Measurements from ENCODE around the gene PGM1.

DNA sequence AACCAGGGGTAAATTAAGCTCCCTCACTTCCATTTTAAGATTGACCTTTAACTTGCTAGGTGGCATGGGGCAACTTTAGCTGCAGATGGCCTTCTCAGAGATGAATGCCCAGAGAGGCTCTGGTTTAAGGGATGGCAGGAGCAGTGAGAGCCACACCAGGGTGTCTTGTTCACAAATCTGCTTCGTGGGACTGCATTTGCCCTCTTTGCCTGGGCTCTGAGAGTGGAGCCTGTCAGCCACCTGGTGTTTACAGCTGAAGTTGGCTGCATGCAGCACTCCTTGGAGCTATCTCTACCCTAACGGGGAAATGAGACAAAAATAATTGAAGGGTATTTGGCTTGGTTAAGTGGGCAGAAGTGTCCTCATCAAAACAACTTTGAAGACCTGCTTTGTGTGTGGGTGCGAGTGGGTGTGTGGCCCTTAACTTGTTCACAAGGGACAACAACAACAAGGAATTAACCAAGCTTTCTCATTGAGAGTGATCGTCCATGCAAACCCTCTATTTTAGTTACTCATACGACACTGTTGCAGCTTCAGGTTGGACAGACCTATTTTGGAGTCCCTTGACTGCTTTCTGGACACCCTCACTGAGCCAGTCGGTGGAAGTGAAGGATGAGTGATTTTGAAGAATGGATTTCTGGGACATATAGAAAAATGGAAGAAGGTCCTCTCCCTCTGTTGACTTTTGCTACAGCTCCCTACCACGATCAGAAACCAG lies 29.8 kb downstream of the PGM1 start:
- TF ChIP-seq, protein P1, sequence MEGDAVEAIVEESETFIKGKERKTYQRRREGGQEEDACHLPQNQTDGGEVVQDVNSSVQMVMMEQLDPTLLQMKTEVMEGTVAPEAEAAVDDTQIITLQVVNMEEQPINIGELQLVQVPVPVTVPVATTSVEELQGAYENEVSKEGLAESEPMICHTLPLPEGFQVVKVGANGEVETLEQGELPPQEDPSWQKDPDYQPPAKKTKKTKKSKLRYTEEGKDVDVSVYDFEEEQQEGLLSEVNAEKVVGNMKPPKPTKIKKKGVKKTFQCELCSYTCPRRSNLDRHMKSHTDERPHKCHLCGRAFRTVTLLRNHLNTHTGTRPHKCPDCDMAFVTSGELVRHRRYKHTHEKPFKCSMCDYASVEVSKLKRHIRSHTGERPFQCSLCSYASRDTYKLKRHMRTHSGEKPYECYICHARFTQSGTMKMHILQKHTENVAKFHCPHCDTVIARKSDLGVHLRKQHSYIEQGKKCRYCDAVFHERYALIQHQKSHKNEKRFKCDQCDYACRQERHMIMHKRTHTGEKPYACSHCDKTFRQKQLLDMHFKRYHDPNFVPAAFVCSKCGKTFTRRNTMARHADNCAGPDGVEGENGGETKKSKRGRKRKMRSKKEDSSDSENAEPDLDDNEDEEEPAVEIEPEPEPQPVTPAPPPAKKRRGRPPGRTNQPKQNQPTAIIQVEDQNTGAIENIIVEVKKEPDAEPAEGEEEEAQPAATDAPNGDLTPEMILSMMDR (IDR thresholded peaks at IDR 0.05), result no peak
- TF ChIP-seq POLR2AphosphoS5 (IDR thresholded peaks at IDR 0.05; ENCODE audit: low read depth, low read length), result no peak
- TF ChIP-seq, protein P2, sequence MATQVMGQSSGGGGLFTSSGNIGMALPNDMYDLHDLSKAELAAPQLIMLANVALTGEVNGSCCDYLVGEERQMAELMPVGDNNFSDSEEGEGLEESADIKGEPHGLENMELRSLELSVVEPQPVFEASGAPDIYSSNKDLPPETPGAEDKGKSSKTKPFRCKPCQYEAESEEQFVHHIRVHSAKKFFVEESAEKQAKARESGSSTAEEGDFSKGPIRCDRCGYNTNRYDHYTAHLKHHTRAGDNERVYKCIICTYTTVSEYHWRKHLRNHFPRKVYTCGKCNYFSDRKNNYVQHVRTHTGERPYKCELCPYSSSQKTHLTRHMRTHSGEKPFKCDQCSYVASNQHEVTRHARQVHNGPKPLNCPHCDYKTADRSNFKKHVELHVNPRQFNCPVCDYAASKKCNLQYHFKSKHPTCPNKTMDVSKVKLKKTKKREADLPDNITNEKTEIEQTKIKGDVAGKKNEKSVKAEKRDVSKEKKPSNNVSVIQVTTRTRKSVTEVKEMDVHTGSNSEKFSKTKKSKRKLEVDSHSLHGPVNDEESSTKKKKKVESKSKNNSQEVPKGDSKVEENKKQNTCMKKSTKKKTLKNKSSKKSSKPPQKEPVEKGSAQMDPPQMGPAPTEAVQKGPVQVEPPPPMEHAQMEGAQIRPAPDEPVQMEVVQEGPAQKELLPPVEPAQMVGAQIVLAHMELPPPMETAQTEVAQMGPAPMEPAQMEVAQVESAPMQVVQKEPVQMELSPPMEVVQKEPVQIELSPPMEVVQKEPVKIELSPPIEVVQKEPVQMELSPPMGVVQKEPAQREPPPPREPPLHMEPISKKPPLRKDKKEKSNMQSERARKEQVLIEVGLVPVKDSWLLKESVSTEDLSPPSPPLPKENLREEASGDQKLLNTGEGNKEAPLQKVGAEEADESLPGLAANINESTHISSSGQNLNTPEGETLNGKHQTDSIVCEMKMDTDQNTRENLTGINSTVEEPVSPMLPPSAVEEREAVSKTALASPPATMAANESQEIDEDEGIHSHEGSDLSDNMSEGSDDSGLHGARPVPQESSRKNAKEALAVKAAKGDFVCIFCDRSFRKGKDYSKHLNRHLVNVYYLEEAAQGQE (IDR thresholded peaks at IDR 0.05; ENCODE audit: insufficient read depth in 1 of 2, low read depth in 2 of 2, low read length in 1 of 2), result no peak
- no peak for TF ChIP-seq SIN3A (IDR thresholded peaks at IDR 0.05; ENCODE audit: borderline replicate concordance, insufficient read depth, low read depth, low read length)
- no peak for TF ChIP-seq TCF7L2 (IDR thresholded peaks at IDR 0.05; ENCODE audit: low read depth, low read length)

Data from Panc1 (cell line).